ENCODE data around the gene HOXB9.

The HOXB9 gene

GRCh38 chr17:48615047-48615962 is 10.9 kb downstream of the HOXB9 start, which contains the start of gene HOXB8:
TSS of gene HOXB8 (minus strand) at chr17:48615292. CDS start at chr17:48614704, 588 bp downstream.
- Histone ChIP-seq H3K27ac (ENCODE audit: low read length) (no peak within 1 kb of the TSS), H3K79me2 (ENCODE audit: low read length) (no peaks in the 10 kb centered on the region), H3K9ac (ENCODE audit: low read length) (no peak within 1 kb of the TSS), H3K9me2 (replicated peaks; ENCODE audit: insufficient read depth, low read length) (no peaks in the 10 kb centered on the region), H3K4me1 (ENCODE audit: low read length) (no peaks in the 10 kb centered on the region), H2AFZ (ENCODE audit: low read length) (no peak within 1 kb of the TSS), H3K9me3 (replicated peaks; ENCODE audit: insufficient read depth, low read length) (no peaks in the 10 kb centered on the region), H3K27me3 (replicated peaks; ENCODE audit: insufficient read depth, low read length) (peaks cover 66% of the 10 kb centered on the region), H3K36me3 (replicated peaks; ENCODE audit: insufficient read depth, low read length) (no peaks in the 10 kb centered on the region), H4K20me1 (ENCODE audit: insufficient read depth, low read length) (no peaks in the 10 kb centered on the region), H3K4me3 (ENCODE audit: low read length) (no peak within 1 kb of the TSS), H3K4me2 (ENCODE audit: low read depth, low read length) (no peak within 1 kb of the TSS), H3F3A (ENCODE audit: insufficient read depth, low read length) (peaks cover 4% of the 10 kb centered on the region)
- DNase-seq, result no peak
- TF ChIP-seq EZH2 (optimal IDR thresholded peaks at IDR 0.05; ENCODE audit: low read depth, low read length) (peak; percentile 71), EZH2phosphoT487 (IDR thresholded peaks at IDR 0.05; ENCODE audit: low read length) (no peak)

DNA sequence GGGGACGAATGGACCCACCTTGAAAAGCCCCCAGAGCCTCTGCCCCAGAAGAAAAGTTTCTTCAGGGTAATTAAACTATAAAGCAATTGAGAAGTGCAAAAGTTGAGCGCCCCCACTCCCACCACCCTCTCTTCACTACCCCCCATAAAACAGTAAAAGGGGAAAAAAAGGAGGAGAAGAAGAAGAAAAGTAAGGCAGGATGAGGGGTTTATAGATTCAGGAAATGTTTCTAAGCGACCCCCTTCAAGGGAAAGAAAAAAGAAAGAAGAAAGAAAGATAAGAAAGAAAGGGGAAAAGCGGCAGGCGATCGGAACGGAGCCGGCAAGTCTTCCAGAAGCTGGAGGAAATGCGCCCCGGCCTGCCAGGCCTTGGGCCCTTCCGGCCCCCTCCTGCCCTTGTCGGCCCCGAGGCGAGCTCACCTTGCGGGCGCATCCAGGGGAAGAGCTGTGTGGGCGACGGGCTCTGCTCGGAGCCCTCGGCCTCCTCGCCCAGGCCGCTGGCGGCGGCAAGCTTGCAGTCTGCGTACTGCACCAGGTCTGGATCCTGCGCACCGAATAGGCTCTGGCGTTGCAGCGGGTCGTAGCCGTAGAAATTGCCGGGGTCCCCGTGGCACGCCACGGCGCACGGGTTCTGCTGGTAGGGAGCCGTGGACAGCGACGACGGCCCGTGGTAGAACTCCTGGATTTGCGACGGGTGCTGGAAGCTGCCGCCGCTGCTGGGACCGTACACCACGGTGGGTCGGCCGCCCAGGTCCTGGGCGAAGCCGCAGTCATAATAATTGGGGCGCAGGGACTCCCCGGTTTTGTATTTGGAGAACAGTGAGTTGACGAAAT is 12.1 kb downstream of the HOXB9 start:
- no peak for DNase-seq
- no peaks in the 10 kb centered on the region for H3K9me2 ChIP-seq (replicated peaks; ENCODE audit: insufficient read depth, low read length)
- no peaks in the 10 kb centered on the region for H3K79me2 ChIP-seq (ENCODE audit: low read length)
- H3K4me2 ChIP-seq (ENCODE audit: low read depth, low read length), result peak overlapping the region; percentile 99; the same call in 1 of the 2 replicates
- TF ChIP-seq EZH2phosphoT487 (IDR thresholded peaks at IDR 0.05; ENCODE audit: low read length), result 0 out of 2 replicates have a peak, but pooled peaks have one; percentile 57
- TF ChIP-seq, protein P1, sequence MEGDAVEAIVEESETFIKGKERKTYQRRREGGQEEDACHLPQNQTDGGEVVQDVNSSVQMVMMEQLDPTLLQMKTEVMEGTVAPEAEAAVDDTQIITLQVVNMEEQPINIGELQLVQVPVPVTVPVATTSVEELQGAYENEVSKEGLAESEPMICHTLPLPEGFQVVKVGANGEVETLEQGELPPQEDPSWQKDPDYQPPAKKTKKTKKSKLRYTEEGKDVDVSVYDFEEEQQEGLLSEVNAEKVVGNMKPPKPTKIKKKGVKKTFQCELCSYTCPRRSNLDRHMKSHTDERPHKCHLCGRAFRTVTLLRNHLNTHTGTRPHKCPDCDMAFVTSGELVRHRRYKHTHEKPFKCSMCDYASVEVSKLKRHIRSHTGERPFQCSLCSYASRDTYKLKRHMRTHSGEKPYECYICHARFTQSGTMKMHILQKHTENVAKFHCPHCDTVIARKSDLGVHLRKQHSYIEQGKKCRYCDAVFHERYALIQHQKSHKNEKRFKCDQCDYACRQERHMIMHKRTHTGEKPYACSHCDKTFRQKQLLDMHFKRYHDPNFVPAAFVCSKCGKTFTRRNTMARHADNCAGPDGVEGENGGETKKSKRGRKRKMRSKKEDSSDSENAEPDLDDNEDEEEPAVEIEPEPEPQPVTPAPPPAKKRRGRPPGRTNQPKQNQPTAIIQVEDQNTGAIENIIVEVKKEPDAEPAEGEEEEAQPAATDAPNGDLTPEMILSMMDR (IDR thresholded peaks at IDR 0.05; ENCODE audit: low read length), result no peak
- TF ChIP-seq EZH2 (optimal IDR thresholded peaks at IDR 0.05; ENCODE audit: low read depth, low read length), result peak; percentile 61
- H3K27me3 ChIP-seq (replicated peaks; ENCODE audit: insufficient read depth, low read length), result peaks cover 53% of the 10 kb centered on the region
- no peak overlapping the region for H3K9ac ChIP-seq (ENCODE audit: low read length)
- no peaks in the 10 kb centered on the region for H4K20me1 ChIP-seq (ENCODE audit: insufficient read depth, low read length)
- no peak overlapping the region for H2AFZ ChIP-seq (ENCODE audit: low read length)
- H3K4me1 ChIP-seq (ENCODE audit: low read length), result peaks cover 8% of the 10 kb centered on the region; the same call in 1 of the 2 replicates
- no peak overlapping the region for H3K27ac ChIP-seq (ENCODE audit: low read length)
- H3F3A ChIP-seq (ENCODE audit: insufficient read depth, low read length), result peaks cover 4% of the 10 kb centered on the region
- no peak overlapping the region for H3K4me3 ChIP-seq (ENCODE audit: low read length)
- no peaks in the 10 kb centered on the region for H3K36me3 ChIP-seq (replicated peaks; ENCODE audit: insufficient read depth, low read length)
- H3K9me3 ChIP-seq (replicated peaks; ENCODE audit: insufficient read depth, low read length), result no peaks in the 10 kb centered on the region

- Histone ChIP-seq H3K27ac (ENCODE audit: low read length) (no peak overlapping the region), H3F3A (ENCODE audit: insufficient read depth, low read length) (peaks cover 4% of the 10 kb centered on the region), H2AFZ (ENCODE audit: low read length) (peak overlapping the region; percentile 98), H3K4me2 (ENCODE audit: low read depth, low read length) (peak overlapping the region; percentile 99), H3K27me3 (replicated peaks; ENCODE audit: insufficient read depth, low read length) (peaks cover 45% of the 10 kb centered on the region), H3K79me2 (ENCODE audit: low read length) (no peaks in the 10 kb centered on the region), H3K4me1 (ENCODE audit: low read length) (peaks cover 8% of the 10 kb centered on the region; the same call in 1 of the 2 replicates), H3K9me3 (replicated peaks; ENCODE audit: insufficient read depth, low read length) (no peaks in the 10 kb centered on the region), H4K20me1 (ENCODE audit: insufficient read depth, low read length) (no peaks in the 10 kb centered on the region), H3K36me3 (replicated peaks; ENCODE audit: insufficient read depth, low read length) (no peaks in the 10 kb centered on the region), H3K9ac (ENCODE audit: low read length) (peak overlapping the region; percentile 27; the same call in 1 of the 2 replicates), H3K9me2 (replicated peaks; ENCODE audit: insufficient read depth, low read length) (no peaks in the 10 kb centered on the region), H3K4me3 (ENCODE audit: low read length) (peak overlapping the region; percentile 87)
- no peak for DNase-seq
- TF ChIP-seq EZH2phosphoT487 (IDR thresholded peaks at IDR 0.05; ENCODE audit: low read length), result no peak
- TF ChIP-seq, protein P1 (IDR thresholded peaks at IDR 0.05; ENCODE audit: low read length), result peak; percentile 20
- TF ChIP-seq EZH2 (optimal IDR thresholded peaks at IDR 0.05; ENCODE audit: low read depth, low read length), result no peak
Observed at GRCh38 chr17:48612854-48613691, 13.1 kb downstream of the HOXB9 start.

Data from MM.1S (cell line).